SIG-M5 treated with dmso at 0.1 percent for 504 hours (cell line): Measurements from ENCODE around the gene RTP5.

Experiments
- DNase-seq: peaks from one replicate; lab custom pipeline; 2025; ENCODE audit not compliant: unreplicated experiment; lab: John Stamatoyannopoulos, UW

RTP5 gene

DNA sequence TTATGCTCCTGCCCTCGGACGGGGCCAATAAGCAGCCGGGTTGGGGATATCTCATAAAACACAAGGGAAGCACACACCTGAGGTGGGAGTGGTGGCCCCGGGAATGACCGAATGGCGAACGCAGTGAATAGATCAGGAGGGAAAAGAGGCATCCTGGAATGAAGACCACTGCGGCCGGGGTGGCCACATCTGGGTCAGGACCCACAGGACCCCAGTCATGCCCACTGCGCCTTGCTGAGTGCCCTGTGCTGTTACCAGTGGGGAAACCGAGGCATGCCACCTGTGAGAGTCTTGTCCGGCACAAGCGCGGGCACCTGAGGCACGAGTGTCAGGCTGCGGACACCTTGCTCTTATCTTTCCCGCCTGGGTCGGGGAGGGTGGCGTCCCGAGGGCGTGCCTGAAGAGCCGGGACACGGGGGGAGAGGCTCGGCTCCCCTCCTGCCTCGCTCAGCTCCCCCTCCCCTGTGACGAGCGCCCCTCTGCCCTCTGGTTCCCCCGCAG, 12.4 kb upstream of the RTP5 start:
- DNase-seq, result no peak

DNA sequence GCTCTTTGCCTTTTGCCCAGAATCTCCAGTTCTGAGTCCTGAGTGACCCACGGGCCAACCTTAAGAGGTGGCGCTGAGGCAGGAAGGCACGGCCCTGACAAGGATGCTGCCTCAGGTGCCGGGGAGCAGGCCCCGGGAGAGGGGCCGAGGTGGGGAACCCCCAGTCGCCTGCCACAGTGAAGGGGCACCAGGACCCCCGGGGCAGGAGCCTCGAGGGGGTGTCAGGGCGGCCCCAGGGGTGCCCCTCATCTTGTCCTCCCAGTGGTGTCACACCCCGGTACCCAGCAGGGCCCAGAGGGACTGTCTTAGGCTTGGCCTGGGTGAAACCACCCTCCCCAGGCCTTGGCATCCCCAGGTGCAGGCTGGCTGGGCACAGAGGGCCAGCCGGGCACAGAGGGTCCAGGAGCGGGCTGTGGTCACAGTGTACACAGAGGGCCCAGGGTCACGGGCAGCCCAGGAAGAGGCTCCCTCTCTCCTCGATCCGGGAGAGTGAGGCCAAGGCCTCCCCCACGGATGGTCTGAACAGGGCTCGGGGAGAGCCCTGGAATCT, 11.9 kb upstream of the RTP5 start:
- no peak for DNase-seq

DNA sequence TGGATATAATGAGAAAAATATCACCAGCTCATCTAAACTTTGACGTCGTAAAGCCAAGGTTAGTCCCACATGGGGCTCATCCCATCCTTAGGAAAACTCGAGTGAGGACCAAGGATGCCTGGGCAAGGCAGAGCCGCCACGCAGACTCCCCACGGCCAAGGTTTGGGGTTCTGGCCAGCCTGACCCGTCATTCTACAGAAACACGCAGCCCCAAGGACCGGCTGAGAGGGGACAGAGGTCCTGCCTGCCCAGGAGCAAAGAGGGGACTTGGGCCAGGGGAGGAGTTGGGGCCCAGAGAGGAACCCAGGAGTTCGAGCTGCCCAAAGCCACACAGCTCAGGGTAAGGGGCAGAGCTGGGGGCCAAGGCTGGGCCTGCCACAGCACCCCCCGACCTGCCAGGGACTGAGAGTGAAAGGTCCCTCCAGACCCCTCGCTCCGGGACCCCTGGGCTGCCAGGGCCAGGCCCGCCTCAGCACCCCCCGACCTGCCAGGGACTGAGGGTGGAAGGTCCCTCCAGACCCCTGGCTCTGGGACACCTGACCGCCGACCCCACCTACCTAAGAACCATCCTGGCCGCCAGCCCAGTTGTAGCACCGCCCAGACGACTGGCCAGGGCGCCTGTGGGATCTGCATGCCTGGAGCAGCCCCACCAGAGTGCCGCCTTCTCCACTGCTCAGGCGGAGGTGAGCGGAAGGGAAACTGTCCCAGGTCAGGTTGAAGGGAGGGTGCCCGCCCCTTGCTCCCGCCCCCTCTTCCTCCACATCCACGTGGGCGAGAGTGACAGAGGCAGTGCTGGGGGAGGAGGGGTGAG, 11.1 kb upstream of the RTP5 start, which contains the start of gene PDCD1:
TSS of gene PDCD1 (minus strand) at position 689 of the 811 bp plus-strand sequence. CDS start at position 633, 56 bp downstream.
- no peak for DNase-seq

DNA sequence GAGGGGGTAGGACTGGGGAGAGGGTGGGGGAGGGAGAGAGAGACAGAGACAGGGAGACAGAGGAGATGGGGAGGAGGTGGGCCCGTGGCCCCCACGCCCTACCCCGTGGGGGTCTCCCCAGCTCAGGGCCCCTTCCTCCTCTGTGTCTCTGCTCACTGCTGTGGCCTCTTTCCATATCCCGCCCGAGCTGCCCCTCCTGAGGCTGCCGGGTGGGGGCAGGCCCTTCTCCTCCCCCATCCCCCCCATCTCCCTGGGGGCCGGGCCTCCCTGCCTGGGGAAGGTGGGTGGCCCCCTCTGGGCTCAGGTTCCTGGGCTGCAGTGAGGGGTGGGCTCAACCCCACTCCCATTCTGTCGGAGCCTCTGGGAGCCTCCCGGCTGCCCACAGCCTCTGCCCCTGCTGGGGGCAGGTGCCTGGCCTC, 10.5 kb upstream of the RTP5 start:
- DNase-seq, result no peak

DNA sequence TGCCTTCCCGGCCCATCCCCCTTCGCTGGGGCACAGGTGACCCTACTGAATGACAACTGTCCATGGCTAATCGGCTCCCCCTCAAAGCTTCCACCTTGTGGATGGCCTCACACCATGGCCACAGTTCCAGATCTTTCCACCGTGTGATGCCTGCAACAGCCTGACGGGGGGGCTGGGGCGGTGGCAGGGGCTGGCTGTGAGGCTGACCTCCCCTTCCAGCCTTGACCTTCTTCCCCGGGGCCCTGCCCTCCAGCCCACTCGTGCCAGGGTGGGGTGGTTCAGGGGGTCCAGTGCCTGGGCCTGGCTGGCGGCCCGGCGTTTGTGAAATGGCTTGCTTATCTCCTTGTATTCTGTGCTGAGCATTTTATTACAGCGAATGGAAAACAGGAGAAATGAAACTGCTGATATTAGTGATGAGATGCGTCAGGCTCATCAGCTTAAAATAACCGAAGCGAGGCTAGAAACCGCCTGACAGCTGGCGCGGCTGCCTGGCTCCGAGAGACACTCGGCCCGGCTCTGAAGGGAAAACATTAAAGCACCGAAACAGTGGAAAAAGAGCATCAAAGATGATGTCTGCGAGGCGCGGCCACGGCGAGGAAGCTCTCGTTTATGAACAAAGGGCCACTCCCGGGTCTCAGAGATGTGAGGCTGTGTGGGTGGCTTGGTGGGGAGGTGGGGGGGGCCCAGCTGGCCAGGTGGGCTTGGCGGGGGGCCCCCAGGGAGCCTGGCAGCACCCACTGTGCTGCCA, 9.9 kb upstream of the RTP5 start:
- no peak for DNase-seq

DNA sequence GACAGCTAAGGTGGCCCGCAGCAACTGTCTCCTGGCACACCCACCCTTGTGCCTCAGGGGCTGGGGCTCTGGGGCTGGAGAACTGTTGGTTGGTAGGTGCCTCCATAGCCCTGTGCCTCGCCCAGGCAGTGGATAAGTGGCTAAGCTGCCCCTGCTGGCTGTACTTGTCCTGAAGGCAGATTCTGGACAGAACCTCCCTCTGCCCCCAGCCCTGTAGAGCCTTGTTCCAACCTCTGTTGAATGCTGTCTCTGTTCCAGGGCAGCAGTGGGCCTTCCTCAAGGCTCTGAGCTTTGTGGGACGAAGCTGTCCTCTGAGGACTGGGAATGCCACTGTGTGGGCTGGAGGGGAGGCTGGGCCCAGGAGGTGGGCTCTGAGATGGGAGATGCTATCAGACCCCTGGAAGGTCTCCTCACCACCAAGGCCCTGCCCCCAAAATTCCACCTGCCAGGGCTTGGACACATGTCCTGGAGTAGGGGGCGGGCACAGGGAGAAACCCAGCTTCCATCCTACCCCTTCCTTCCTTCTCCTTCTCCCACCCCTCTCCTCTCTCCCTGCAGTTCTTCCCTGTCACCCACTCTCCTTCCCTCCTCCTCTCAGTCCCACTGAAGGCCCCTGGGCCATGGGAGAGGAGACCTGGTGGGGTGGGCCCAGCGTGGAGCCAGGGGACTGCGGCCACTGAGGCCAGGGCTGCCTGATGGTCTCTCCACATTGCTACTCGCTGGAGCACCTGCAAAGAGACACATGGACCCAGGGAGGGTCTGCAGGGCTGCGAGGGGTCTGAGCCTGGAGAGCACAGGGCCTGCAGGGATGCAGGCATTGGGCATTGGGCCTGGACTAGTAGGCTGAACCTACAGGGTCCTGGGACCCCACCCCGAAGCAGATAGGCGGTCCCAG, 9.1 kb upstream of the RTP5 start:
- DNase-seq, result no peak

DNA sequence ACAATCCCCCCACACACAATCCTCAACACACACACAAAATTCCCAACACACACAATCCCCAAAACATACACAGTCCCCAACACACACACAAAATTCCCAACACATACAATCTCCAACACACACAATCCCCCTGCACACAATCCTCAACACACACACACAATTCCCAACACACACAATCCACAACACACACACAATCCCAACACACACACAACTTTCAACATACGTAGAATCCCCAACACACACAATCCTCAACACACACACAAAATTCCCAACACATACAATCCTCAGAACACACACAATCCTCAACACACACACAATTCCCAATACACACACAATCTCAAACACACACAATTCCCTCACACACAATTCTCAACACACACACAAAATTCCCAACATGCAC, 8.3 kb upstream of the RTP5 start:
- DNase-seq, result no peak

DNA sequence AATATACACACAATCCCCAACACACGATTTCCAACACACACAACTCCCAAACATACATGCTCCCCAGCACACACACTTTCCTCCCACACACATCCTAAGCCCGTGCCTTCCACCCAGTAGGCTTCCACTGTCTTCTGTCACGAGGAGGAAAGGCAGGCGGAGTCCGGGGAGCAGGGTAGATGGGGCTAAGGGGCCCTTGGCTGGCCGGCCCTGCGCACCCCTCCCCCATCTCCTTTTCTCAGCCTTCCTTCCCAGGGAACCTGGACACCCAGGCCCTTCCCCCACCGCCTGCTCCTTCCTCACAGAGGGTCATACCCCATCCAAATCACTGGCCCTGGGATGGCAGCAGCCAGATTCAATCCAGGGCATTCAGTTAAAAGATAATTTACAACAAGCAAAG, 7.4 kb upstream of the RTP5 start:
- no peak for DNase-seq

DNA sequence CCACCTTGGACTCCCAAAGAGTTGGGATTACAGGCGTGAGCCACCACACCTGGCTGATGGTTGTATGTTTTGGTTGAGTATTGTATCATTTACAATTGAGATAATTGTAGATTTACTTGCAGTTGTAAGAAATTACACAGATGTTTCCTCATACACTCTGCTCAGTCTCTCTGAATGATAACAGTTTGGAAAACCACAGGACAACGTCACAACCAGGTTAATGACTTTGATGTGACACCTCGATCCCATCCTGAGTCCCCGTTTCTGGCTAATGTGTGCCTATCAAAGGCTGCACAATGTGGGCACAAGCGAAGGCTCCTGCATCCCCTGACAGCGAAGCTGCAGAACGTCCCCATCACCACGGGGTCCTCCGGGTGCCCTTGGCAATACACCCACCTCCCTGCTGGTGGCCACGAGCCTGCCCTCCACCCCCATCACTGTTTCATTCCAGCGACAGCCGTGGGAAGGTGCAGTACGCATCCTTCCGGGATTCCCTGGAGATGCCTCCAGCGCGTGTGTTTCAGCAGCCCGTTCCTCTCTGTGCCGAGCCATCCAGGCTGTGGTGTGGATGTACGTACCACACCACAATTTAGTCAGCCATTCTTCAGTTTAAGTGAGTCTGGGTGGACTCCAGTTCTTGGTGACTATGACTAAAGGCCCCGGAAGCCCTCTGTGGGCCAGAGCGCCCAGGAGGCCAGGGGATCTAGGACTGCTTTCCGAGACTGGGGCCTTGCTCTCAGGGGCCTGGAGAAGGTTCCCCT, 6.6 kb upstream of the RTP5 start:
- no peak for DNase-seq

DNA sequence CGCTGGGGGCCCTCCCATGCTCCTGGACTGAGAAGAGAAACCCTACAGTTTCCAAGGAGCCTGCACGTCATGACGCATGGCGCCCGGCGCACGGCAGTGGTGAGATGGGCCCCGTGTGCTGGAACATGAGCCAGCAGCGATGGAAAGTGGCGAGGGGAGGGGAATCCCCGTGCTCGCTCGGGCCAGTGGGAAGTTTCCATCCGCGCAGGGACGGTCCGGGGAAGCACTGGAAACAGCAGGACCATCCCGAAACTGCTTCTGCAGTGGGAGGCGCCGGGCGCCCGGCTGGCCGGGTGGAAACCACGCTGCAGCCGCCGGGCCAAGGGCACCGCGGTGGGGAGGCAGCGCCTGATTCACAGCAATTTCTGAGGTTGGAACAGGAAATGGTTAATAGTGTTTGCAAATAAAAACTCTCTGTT, 6.0 kb upstream of the RTP5 start:
- no peak for DNase-seq

DNA sequence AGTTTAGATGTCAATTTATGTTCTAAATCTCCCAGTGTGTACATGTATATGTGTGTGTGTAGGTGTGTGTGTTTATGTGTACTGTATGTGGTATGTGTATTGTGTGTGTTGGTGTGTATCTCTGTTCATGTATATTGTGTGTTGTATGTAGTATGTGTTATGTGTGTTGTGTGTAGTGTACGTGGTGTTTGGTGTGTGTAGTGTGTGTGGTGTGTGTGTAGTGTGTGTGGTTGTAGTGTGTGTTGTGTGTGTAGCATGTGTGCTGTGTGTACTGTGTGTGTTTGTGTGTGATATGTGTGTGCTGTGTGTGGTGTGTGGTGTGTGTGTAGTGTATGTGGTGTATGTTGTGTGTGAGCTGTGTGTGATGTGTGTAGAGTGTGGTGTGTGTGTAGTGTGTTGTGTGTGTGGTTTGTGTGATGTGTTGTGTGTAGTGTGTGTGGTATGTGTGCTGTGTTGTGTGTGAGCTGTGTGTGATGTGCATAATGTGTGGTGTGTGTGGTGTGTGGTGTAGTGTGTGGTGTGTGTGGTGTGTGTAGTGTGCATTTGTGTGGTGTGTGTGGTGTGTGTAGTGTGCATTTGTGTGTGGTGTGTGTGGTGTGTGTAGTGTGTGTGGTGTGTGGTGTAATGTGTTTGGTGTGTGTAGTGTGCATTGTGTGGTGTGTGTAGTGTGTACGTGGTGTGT, 5.2 kb upstream of the RTP5 start:
- DNase-seq, result no peak

DNA sequence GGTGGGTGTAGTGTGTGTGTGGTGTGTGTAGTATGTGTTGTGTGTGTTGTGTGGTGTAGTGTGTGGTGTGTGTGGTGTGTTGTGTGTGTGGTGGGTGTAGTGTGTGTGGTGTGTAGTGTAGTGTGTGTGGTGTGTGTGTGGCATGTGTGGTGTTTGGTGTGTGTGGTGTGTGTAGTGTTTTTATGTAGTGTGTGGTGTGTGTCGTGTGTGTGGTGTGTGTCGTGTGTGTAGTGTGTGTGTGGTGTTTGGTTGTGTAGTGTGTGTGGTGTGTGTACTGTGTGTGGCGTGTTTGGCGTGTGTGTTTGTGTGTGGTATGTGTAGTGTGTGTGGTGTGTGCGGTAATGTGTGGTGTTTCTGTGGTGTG, 4.7 kb upstream of the RTP5 start:
- DNase-seq, result no peak

DNA sequence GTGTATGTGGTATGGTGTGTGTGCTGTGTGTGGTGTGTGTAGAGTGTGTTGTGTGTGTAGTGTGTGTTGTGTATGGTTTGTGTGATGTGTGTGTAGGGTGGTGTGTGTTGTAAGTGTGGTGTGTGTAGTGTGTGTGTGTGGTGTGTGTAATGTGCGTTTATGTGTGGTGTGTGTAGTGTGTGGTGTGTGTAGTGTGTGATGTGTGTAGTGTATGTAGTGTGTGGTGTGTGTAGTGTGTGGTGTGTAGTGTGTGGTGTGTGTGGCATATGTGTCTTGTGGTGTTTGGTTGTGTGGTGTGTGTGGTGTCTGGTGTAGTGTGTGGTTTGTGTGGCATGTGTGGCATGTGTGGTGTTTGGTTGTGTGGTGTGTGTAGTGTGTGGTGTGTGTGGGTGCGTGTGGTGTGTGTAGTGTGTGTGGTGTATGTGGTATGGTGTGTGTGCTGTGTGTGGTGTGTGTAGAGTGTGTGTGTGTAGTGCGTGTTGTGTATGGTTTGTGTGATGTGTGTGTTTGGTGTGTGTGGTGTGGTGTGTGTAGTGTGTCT, 4.0 kb upstream of the RTP5 start:
- DNase-seq, result no peak

DNA sequence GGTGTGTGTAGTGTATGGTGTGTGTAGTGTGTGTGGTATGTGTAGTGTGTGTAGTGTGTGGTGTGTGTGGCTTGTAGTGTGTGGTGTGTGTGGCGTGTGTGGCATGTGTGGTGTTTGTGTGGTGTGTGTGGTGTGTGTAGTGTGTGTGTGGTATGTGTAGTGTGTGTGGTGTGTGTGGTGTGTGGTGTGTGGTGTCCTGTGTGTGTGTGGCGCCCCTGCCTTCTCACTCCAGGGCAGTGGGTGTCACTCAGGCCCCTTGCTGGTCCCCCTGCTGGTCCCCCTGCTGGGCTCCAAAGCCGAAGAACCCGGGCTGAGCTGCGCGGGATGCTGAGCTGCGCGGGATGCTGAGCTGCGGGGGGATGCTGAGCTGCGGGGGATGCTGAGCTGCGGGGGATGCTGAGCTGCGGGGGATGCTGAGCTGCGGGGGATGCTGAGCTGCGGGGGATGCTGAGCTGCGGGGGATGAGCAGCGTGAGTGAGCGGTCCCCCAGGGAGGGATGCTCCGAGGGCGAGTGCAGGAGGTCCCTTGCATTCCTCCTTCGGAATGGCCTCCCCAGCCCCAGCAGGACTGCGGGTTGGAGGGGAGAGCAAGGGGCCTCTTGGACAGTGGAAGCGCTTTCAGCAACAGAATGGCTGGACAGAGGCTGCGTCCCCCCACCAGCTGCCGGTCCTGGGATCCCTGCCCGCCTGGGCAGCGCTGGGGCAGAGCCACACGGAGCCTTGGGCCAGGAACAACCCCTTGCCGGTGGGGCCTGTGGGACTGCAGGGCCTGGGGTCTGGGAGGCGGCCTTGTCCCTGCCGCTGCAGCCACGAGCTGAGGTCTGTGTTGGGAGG, 3.4 kb upstream of the RTP5 start:
- no peak for DNase-seq

DNA sequence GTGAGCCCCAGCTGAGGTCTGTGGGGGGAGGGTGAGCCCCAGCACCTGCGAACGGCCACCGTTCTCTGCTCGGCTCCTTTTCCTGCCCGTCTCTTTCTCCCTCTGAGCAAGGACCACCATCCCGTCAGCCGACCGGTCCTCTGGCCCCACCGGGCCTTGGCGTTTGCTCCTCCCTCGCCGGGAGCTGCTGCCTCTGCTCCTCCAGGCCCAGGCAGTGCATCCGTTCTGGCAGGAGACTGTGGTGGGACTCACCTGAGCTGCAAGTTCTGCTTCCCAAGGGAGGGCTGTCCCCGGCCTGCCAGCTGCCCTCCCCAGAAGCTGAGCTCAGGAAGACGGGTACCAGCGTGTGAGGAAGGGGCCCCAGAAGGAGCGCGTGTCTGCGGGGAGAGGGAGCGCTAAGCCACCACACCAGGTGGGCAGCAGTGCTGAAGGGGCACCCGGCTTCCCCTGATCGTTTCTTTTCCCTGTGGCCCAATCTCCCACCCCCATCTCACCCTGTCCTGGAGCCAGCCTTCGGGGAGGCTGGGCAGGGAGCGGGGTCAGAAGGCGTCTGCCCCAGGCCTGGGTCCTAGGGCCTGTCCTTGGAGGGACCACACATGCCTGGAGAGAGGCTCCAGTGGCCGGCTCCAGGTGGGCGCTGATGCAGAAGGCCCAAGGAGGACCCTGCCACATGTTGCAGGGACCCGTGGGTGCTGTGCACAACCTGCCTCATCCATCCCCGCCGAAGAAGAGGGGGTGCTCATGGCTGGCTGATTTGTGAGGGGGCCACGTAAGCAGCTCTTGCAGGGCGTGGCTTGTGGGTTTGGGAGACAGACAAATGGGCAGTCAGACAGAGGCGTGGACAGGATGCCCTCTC, 2.5 kb upstream of the RTP5 start:
- DNase-seq, result no peak

DNA sequence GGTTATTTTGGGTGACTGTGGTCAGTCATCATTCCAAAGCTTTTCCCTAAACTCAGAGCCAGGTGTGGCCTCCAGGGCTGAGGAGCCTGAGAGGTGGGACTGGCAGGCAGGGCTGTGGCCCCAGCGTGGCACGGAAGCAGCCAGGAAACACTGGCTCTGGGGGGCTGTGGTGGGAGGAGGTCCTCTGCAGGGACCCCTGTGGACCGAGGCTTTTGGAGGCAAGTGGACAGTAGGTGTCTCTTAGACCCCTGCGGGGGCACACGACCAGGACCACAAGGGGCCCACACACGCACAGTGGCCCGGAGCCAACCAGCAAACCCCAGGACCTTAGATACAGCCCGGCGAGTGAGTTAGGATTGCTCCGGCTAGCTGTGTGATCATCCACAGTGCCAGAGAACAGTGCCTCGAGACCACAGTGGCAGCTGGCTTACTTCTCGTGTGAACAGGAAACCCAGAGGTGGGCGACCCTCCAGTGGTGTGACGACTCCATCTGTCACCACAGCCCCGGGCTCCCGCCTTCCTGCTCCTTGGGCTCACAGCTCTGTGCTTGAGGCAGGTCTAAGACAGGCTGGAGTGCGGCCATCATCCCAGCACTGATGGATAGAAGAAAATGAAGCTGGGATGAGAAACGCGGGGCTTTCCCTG, 1.6 kb upstream of the RTP5 start:
- no peak for DNase-seq

DNA sequence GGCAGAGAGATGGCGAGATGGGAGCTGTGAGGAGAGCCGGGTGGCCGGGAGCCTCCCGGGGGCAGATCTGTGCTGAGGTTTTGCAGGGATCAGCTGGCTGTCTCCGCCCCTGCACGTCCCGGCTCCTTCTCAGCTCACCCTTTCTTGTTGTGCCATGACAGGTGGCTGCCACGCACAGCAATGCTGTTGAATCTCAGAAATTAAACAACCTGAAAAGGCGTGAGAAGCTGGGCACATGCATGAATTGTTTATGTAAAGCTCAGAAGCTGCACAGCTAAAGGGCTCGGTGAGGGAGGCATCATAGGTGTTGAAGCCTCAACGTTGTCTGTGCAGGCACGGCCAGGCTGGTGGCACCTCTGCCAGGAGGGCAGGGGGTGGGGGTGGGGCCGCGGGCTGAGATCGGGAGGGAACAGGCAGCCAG, 858 bp upstream of the RTP5 start:
- DNase-seq, result no peak
